Activated CD4-positive, alpha-beta T cell treated with anti-CD3 and anti-CD28 coated beads for 48 hours (primary cell): ENCODE data around the gene ZFYVE1.
"Not testable (repeated sequence)": the region's sequence is repeated elsewhere in the genome, so short reads cannot be mapped to it uniquely, and the experiment has no call there.

Experiments used
- DNase-seq: peaks from one replicate; pipeline ENCODE4 v3.0.0-alpha.2; 2020

ZFYVE1 gene

DNA sequence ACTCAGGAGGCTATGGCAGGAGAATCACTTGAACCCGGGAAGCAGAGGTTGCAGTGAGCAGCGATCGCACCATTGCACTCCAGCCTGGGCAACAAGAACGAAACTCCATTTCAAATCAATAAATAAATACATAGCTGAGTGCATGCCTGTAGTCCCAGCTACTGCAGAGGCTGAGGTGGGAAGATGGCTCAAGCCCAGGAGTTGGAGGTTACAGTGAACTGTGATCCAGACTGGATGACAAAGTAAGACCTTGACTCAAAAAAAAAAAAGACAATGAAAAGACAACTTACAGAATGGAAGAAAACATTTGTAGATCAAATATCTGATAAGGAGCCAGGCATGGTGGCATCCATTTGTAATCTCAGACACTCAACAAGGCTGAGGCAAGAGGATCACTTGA lies 27.6 kb downstream of the ZFYVE1 start:
- DNase-seq = no peak

DNA sequence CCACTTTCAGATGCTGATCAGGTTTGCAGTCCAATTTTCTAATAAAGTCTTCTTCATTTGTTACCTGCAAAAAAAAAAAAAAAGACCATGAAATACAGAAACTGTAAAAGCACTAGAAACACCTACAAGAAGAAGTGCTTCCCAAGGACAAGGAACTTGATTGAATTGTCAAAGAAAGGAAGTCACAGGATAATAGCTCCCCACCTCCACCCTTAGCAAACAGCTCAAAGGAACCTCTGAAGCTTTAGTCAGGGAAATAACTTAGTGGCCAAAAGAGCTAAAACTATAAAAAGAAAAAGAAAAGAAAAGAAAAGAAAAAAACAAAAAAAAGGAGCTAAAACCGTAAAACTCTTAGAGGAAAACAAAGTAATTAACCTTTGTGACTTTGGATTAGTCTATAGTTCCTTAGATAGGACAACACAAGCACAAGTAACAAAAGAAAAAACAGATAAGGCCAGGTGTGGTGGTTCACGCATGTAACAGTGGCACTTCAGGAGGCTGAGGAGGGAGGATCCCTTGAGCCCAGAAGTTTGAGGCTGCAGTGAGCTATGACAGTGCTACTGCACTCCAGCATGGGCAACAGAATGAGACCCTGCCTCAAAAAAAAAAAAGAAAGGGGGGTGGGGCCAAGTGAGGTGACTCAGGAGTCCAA lies 28.5 kb downstream of the ZFYVE1 start:
- no peak for DNase-seq

GRCh38 chr14:72996916-72997315 lies 30.0 kb downstream of the ZFYVE1 start:
- DNase-seq = no peak

- DNase-seq = no peak
Observed at GRCh38 chr14:72990171-72990570, 36.7 kb downstream of the ZFYVE1 start.

DNA sequence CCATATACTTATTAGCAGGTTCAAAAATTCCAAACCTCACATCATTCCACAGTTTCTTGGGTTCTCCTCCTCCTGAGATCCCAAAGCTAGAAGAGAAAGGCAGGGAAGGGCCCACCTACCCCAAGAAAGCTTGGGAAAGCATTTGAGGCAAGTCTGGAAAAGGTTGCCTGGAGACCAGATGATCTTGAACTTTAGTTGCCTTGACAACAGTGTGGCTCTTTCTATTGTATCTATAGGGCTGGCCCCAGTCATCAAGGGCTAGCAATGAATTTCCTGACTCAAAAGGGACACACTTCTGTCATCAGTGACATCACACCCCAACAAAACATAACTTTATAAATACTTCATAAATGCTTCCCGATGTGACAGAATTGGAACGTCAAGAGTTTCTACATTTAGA lies 40.0 kb downstream of the ZFYVE1 start:
- no peak for DNase-seq

- DNase-seq = no peak
Observed at GRCh38 chr14:72986214-72986613, 40.7 kb downstream of the ZFYVE1 start.

GRCh38 chr14:72982146-72982708 lies 44.7 kb downstream of the ZFYVE1 start:
- no peak for DNase-seq

DNA sequence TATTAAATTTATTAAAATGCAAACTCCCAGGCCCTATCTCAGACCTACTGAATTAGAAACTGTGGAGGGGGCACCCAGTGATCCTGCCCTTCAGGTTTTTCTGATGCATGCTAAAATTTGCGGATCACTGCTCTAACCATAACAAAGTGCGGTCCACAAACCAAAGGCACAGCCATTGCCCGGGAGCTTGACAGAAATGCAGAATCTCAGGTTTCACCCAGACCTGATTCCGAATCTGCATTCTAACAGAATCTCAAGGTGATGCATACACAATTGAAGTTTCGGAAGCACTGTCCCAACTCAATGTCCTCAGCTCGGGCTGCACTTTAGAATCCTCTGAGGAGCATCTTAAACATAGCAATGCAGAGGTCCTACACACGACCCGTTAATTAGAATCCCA lies 46.0 kb downstream of the ZFYVE1 start:
- no peak for DNase-seq

DNA sequence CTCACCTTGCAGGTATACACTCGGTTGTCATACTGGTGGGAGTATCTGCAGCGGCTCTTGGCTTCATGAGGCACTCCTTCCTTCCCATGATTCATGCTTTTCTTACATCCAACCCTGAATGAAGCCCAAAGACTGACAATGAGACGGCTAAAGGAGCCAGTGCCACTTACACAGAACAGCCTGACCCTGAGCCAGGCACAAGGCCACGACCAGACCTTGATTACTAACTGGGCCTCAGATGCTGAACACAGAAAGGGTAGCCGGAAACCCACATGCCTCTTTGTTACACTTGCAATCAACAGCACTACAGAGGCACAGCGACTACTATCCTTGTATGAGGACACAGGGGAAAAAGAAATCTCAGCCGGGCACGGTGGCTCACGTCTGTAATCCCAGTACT lies 48.0 kb downstream of the ZFYVE1 start:
- DNase-seq = no peak

DNA sequence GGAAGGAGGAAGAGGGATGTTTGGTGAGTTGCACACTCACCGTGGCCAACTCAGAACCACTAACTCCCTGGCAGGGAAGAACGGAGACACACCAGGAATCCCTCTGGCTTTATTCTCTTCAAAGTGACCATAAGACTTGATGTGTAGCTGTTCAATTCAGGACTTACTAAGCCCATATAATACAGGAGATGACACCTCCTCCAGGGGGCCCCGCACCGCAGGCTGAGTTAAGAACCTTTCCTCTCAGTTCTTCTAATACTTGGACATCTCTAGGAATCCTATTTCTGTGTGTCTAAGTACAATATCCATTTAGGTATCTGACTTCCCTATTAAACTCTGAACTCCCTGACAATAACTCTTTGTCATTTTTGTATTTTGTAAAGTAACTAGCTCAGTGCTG lies 51.1 kb downstream of the ZFYVE1 start:
- DNase-seq = peak; percentile 20

DNA sequence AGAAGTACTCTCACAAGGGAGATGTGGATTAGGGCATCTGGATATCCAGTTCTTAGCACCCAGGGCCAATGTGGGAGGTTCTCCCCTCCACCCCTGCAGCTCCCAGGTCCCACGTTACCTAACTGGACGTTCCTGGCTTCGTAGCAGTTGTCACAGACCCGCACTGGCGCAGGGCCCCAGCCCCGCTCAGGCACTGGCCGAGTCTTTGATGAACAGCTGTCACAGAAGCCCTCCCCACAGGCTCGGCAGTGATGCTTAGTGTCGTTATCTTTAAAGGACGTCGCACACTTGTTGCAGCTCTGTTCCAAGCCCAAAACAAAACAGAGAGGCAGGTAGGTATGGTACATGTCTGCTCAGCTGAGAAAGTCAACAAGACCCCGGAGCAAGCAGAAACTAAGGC lies 52.2 kb downstream of the ZFYVE1 start:
- no peak for DNase-seq

DNA sequence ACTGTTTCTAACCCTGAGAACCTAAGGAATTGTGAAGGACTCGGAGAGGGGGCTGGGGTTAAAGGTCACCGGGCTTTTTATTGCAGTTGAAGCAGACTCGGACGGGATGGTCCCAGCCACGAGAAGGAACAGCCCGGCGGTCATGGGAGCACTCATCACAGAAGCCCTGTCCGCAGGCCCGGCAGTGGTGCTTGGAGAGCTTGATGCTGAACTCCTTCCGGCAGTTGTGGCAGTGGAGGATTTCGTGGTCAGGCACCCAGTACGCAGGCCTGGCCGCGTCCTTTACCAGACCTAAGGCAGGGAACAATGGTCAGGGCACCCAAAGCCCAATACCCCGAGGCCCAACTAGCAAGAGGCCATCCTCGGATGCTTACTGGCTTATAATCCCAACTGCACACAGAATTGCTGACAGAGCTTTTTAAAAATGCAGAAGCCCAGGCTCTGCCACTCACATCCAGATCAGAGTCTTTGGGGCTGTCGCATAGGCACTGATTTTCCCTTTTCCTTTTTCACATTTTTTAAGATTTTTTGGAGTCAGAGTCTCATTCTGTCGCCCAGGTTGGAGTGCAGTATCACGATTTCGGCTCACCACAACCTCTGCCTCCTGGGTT lies 56.0 kb downstream of the ZFYVE1 start:
- DNase-seq = no peak

GRCh38 chr14:72970058-72970630 lies 56.8 kb downstream of the ZFYVE1 start:
- no peak for DNase-seq

DNA sequence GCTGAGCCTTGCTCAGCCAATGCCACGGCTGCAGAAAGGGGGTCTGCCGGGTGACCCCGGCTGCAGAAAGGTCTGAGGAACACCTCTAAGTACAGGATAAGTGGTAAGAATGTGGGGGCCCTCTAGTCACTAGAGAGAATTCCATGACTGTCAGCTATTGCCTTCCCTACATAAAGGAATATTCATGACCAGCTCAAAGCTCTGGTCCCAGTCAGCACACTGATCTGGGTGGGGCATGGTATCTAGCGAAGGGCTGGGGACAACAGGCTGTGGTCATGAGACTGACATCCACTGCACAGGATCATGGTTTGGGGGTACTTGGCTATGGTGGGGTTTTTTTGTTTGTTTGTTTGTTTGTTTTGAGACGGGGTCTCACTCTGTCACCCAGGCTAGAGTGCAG lies 58.6 kb downstream of the ZFYVE1 start:
- DNase-seq = no peak

- no peak for DNase-seq
Observed at GRCh38 chr14:72966038-72966437, 60.9 kb downstream of the ZFYVE1 start.

GRCh38 chr14:72965249-72965648 lies 61.7 kb downstream of the ZFYVE1 start:
- no peak for DNase-seq

- DNase-seq = no peak
Observed at GRCh38 chr14:72962829-72963312, 64.0 kb downstream of the ZFYVE1 start.

DNA sequence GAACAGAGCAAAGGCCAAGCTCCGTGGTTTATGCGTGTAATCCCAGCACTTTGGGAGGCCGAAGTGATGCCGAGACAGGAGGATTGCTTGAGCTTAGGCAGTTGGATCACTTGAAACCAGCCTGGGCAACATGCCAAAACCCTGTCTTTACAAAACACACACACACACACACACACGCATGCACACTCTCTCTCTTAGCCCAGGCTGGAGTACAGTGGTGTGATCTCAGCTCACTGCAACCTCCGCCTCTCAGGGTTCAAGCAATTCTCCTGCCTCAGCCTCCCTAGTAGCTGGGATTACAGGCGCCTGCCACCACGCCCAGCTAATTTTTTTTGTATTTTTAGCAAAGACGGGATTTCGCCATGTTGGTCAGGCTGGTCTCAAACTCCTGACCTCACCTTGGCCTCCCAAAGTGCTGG lies 64.6 kb downstream of the ZFYVE1 start:
- DNase-seq = not testable (repeated sequence)

- no peak for DNase-seq
Observed at GRCh38 chr14:72961579-72962335, 65.1 kb downstream of the ZFYVE1 start.

DNA sequence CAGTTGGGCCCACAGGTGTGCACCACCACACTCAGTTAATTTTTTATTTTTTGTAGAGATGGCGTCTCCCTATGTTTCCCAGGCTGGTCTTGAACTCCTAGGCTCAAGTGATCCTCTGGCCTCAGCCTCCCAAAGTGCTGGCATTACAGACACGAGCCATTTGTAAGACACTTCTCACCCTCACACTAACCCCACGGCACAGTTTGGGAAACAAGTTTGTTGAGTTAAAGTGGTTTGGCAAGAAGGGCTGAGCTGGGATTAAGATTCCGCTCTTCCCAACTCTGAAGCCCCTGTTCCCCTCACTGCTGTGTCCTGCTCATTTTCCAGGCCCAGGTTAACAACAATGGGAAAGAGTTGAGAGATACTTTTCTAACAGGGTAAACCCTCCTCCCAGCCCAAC lies 65.9 kb downstream of the ZFYVE1 start:
- DNase-seq = not testable (repeated sequence)

DNA sequence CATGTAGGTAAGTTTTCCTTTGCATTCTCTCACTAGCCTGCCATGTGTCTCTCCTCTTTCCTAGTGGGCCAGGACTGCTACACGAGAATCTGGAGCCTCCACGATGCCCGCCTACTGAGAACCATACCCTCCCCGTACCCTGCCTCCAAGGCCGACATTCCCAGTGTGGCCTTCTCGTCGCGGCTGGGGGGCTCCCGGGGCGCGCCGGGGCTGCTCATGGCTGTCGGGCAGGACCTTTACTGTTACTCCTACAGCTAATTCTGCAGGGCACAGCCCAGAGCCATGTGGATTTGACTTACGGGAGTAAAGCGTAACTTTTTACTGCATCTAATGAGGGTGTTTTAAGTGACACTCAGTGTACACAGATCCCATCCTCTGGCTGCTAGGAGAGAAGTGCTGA lies 68.4 kb downstream of the ZFYVE1 start:
- no peak for DNase-seq

- DNase-seq = no peak
Observed at GRCh38 chr14:72957213-72957612, 69.7 kb downstream of the ZFYVE1 start.

GRCh38 chr14:72956741-72957140 lies 70.2 kb downstream of the ZFYVE1 start:
- not testable (repeated sequence) for DNase-seq
